HG03159 (cell line): ENCODE results near the gene SRSF6.
A peak's percentile ranks its signal among the peaks of the same experiment; 100 is the strongest.
"Not testable (repeated sequence)": the region's sequence is repeated elsewhere in the genome, so short reads cannot be mapped to it uniquely, and the experiment has no call there.

Experiments
- ATAC-seq: cut with Tn5 transposase; IDR thresholded peaks from one replicate; pipeline ENCODE4 v1.9.1; 2021; ENCODE audit warnings: mild to moderate bottlenecking, moderate library complexity; ENCODE audit not compliant: unreplicated experiment

Gene SRSF6

DNA sequence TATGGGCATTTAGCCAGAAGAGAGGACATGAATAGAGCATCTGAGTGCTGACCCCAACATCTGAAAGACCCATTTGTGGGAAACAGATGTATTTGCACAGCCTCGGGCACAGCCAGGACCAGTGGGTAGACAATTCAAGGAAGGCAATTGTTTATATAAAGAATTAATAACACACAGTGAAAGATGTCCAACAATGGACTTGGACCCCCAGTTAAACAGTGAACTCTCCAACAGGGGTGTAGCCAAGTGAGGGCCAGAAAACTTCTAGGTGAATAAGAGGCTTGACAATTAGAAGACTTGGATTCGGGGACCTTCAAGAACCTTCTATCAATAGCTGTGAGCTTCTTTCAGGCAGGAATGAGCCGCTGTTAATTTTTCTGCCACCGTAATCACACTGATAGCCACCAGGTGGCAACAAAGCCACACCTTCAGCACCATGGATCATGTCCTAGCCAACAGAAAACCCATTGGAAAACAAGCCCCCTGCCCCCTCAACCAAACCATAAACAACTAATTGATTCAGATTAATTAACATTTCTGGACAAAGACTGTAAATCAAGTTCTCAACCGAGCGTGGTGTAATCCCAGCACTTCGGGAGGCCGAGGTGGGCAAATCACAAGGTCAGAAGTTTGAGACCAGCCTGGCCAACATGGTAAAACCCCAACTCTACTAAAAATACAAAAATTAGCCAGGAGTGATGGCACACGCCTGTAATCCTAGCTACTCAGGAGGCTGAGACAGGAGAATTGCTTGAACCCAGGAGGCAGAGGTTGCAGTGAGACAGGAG lies 8.8 kb upstream of the SRSF6 start:
- ATAC-seq, result no peak

DNA sequence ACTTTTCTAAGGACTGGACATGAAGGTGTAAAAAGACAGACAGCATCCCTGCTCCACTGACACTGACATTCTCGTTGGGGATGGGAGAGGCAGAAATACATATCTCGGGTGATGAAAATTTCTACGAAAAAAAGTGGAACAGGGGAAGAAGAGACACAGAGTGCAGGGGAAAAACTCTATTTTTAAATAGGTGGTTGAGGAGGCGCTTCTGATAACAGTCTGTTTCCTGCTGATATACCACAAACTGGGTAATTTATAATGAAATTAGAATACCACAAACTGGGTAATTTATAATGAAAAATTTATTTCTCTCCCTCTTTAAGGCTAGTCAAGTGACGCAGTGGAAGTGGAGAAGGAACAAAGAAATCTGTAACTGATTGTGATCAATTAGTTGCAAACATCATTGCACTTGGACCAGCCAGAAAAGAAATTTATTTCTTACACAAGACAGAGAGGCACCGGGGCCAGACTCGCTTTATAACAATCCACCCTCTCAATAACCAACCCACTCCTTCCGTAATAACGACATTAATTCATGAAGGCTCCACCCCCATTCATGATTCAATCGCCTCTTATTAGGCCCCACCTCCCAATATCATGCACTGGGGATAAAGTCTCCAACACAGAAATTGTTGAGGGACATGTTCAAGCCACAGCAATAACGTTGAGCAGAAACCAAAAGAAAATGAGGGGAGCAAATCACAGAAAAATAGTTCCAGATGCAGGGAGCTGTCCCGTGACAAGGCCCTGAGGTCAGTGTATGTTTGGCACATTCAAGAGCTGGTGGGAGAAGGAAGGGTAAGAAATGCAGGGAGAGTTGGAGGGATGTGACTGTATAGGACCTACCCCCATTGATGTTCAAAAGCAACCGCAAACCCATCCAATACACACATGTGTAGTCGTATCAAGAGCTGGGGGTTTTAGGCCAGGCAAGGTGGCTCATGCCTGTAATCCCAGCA lies 6.6 kb upstream of the SRSF6 start:
- no peak for ATAC-seq

DNA sequence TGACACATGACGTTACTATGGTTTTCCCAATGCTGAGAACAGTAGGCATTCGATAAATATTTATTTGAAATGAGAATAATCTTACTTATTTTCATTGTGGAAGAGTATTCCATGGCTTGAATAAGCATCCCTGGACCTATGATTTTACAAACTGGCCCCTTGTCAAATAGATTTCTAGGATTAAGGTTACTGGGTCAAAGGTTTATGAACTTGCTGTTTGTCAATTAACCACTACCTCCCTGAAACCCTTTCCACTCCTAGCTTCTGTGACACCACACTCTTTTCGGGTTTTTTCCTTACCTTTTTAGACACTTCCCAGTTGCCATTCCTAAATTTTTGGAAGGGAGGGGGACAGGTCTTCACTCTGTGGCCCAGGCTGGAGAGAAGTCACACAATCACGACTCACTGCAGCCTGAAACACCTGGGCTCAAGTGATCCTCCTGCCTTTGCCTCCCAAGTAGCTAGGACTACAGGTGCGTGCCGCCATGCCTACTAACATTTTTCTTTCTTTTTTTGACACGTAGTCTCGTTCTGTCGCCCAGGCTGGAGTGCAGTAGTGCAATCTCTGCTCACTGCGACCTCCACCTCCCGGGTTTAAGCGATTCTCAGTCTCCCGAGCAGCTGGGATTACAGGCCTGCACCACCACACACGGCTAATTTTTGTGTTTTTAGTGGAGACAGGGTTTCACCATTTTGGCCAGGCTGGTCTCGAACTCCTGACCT lies 5.1 kb upstream of the SRSF6 start:
- no peak for ATAC-seq

DNA sequence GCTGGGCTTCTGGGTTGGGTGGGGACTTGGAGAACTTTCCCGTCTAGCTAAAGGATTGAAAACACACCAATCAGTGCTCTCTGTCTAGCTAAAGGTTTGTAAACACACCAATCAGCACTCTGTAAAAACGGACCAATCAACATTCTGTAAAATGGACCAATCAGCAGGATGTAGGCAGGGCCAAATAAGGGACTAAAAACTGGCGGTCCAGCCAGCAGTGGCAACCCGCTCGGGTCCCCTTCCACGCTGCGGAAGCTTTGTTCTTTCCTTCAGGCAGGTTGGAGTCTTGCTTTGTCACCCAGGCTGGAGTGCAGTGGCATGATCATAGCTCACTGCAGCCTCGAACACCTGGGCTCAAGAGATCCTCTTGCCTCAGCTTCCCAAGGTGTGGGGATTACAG lies 1.4 kb upstream of the SRSF6 start:
- not testable (repeated sequence) for ATAC-seq

DNA sequence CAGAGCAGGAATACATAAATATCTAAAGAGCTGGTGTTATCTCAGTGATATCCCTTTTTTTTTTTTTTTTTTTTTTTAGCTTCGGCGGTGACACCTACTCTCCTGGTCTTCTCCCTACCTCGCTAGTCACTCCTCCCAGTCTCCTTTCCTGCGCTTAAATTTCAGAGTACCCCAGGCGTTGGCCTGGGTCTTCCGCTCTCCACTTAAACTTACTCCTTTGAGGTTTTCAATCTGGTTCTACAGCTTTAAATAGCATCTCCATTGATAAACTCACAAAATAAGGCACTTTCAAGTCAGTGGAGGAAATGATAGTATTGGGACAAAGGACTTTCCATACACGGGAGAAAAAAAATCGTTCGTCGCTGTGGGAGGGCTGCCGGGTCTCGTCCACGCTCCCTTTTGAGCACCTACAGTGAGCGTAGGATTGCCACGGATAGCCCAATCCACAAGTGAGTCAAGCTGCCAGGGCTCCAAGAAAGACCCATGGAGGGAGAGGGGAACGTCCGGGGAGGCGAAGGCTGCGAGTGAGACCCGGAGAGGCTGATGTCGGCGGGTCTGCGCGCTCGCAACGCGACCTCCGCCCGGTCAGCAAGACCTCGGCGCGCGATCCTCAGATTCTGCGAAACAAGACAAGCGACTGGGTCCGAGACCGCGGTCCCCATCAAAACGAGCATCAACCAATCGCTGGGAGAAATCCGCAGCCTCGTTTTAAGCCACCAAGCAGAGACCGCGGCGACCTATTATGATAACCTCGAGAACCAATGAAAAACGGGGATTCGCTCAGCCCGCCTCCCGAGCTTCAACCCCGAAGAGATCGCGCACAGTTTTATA lies 672 bp upstream of the SRSF6 start:
- peak; percentile 81 for ATAC-seq

DNA sequence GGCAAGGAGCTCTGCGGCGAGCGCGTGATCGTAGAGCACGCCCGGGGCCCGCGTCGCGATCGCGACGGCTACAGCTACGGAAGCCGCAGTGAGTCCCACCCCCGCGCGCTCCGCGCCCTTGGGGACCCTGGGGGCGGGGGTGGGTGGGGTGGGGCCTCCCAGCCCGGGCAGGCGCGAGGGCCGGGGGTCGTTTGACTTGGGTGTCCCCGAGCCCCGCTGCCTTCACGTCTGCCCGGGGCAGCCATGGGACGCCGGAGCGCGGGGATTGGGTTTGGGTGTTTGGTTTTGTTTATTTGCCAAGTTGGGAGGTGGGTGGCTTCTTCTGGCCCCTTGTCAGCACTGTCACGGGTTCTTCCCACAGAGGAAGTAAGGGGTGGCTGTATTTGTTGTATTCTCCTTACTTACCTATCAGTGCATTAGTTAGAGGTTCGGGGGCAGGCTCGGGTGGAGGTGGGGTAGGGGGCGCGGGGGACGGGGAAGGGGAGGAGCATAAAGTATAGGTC lies 777 bp downstream of the SRSF6 start:
- ATAC-seq, result no peak

DNA sequence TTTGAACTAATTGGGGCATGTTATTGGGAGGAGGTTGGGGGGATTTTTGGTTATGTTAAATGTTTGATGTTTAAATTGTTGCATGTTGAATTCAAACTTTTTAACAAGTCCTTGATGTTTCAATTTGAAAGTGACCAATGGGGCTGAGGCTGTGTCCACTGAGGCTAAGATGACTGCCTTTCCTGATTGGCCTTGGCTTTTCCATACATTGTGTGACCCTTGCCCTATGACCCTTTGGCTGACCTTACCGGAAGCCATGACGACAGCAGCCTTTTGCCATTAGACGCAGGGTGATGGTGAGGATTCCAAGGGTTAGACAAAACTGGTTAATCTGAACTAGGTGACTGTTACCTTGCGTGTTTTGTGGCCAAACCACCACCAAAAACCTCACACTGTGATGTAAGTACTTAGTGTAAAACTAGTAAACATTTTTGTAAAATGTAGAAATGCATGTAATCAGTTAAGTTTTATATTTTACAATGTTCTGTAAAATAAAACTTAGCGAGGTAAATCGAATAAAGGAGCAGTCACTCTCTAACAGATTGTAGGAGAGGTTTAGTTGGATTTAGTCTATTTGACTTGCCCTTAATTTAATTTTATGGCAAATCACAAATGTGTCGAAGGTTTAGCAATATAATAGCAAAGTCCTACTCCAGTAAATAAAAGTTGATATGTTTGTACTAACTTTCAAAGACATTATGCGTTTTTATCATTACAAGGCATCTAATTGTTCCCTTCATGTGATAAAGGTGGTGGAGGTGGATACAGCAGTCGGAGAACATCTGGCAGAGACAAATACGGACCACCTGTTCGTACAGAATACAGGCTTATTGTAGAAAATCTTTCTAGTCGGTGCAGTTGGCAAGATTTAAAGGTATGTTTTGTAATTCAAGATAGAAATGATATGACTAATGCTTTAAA lies 1.6 kb downstream of the SRSF6 start:
- no peak for ATAC-seq

DNA sequence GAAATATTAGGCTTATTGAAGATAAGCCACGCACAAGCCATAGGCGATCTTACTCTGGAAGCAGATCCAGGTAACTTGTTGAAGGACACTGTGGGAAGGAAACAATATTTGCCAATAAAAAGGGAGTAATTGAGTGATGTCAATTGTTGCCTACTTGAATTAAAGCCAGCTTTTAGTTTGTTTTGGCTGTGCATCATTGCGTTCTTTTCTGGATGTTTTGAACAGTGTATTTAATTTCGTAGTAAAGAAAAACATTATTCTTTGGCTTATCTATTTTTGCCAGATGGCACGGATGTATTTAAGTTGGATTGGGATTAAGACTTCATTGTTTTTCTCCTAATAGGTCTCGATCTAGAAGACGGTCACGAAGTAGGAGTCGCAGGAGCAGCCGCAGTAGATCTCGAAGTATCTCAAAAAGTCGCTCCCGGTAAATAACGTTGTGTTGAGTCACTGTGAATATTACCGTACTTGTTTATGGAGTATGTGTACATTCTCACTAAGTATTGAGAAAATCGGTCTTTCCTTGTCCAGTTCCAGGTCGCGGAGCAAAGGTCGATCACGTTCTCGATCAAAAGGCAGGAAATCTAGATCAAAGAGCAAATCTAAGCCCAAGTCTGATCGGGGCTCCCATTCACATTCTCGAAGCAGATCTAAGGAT lies 2.6 kb downstream of the SRSF6 start:
- no peak for ATAC-seq

DNA sequence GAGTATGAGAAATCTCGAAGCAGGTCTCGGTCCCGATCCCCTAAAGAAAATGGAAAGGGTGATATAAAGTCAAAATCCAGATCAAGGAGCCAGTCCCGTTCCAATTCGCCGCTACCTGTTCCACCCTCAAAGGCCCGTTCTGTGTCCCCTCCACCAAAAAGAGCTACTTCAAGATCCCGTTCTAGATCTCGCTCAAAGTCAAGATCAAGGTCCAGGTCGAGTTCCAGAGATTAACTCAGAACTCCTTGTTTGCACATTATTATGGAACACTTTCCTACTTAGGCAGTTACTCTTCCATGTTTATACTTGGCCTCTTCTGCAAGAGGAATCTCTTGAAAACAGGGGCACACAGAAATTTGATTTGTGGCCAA lies 3.1 kb downstream of the SRSF6 start:
- ATAC-seq, result no peak

DNA sequence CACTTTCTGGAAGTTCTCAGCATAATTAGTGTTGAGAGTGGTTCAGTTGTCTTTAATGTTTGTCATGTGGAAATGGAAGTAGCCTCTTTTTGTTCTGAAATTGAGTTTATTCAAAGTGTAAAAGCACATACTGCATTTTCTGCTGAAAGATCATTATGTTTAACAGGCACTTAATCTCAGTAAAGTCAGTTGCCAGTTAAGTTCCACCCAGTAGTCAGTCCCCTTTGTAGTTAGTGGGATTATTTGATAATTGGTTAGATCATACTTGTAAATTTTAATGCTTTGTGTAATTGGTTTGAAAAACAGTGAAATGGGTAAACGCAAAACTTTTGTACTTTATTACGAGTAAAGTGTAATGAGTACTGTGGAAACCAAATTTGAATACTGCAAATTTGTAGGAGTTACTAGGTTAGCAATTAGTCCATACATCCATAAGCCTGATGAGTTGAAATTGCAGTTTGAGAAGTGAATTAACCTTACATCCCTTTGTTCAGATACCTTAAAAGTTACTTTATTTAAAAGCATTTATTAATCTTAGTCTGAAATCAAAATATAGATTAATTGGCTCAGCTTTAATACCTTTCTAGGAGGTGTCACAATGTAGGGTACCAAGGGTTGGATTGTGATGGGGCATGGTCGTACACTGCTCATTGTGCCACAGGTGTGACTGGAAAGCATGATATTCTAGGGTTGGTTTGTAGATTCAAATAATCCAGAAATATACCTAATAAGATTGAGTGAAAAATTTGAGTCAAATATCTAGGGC lies 4.4 kb downstream of the SRSF6 start:
- ATAC-seq, result no peak

DNA sequence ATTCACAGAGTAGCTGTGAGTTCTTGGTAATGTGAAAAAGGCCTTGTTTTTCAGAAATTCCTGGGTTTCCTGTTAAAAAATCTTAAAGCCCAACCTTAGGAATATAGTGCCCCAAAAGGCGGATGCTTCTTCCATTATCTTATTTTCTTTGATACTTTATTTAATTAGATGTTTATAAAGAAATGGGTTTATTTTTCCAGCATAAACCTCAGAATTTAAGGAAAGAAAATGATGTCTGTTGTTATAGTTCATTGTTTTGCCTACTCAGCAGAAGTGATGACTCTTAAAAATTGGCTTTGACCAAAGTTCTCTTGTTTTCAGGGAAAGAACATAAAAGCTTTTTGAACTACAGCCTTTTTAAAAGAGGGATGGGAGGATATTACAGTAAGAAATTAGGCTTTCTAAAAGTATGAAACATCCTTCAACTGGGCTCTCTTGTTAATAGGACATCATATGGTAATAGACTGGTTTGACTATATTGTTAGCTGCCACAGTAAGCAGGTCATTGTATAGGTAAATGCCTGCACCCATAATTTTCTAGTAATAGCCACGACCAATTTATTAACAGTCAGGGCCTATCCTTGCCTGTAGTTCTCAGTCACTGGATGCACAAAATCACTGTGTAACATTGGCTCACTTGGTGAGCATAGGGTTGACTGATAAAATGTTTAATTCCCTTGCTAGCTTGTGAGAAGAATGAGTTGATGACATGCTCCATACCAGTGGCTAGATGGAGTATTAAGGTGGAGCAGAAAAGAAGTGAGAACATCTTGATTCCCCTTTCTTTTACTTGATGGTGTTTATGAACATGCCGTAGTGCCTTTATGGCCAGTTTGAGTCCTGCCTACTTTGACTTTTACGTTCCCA lies 5.2 kb downstream of the SRSF6 start:
- no peak for ATAC-seq

DNA sequence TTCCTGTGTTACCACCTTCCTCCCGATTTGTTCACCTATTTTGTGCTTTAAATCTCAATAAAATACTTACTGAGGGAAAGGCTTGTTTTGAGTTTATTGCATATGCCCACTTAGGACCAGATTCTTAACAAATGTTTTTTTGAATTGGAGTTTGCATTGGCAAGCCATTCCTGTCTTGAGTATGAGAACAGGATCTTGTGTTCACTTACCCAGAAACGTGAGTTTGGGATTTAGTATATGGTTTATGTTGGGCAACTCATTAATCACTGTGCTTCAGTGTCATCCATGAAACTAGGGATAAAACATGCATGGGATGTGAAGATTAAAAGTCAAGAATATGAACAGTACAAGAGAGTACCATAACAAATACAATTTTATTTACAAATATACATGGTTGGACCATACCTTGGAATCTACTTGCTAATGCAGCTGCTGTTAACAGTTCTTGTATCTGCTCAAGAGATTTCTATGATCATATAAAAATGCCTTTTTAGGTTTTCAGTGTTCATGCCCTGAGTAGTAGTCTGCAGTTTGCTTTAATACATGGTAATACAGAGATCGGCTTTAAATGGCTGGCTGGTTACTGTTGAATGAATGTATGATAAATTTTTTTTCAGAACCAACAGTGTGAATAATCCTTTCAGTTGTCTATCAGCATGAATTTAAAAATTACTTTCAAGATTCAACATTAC lies 6.0 kb downstream of the SRSF6 start:
- ATAC-seq, result no peak

DNA sequence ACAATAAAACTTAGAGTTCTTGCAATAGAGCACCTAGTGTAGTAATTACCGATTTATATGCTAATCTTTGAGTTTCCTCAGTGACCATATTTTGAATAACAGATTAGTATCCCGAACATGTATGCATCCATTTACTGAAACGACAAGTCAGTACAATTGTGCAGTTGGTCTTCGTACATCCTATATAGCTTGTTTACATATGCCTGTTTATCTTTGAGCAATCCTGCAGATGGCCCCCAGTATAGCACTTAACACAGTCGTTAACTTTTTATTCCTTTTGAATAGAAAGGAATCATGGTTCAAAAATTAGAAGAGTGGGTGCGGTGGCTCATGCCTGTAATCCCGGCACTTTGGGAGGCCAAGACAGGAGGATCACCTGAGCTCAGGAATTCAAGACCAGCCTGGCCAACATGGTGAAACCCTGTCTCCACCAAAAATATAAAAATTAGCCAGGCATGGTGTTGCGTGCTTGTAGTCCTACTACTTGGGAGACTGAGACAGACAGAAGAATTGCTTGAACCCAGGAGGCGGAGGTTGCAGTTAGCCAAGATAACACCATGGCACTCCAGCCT lies 6.6 kb downstream of the SRSF6 start:
- ATAC-seq, result no peak

DNA sequence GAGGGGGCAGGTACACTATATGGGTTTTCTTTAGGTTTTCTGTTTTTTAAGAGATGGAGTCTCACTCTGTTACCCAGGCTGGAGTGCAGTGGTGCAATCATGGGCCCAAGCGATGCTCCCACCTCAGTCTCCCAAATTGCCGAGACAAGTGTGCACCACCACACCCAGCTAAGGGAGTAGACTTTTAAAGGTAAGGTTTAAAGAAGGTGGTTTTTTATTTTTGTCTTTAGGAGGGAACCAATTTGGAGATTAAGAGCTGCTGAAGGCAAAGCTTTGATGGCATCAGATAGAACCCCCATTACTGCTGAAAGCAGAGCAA lies 7.9 kb downstream of the SRSF6 start:
- no peak for ATAC-seq

DNA sequence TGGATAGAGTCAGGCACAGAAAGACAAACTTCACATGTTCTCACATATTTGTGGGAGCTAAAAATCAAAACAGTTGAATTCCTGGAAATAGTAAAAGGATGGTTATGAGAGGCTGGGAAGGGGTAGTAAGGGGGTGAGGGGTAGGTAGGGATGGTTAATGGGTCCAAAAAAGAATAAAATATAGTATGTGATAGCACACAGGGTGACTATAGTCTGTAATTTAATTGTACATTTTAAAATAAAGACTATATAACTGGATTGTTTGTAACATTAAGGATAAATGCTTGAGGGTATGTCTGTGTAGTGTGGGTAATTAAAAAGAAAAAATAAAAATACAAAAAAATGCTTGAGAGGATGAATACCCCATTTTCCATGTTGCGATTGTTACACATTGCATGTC lies 9.9 kb downstream of the SRSF6 start:
- ATAC-seq, result no peak

DNA sequence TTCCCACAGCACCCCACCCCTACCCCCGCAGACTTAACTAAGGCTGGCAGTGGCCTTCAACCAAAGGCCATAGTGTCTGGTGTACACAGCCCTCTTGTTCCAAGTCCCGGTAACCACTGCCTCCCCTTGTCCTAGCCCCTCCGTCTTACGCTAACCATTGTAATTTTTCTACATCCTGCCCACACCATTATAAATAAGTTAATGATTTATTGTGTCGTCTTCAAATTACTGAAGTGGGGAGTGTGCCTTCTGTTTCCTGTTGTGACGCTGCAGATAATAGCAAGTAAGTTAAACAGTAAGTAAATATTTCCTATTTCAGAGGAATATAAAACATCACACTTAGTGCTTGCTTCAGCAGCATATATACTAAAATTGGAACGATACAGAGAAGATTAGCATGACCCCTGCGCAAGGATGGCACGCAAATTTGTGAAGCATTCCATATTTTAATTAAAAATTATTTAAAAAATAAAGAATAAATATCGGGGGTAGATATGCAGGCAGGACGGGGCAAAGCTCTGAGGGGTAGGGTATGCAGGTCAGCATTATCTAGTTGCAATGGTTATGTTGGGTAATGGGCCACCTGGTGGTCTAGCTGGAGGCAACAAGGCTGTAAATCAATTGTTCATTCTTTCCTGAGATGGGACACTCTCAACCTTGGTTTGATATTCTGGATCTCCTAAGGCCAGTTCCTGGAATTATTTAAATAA lies 15.1 kb downstream of the SRSF6 start:
- no peak for ATAC-seq
